BJ (cell line): ENCODE results near the gene GPR87. TPM values are rescaled to one million over a fixed set of nuclear protein-coding genes. Genes with fewer than 3 reads are reported as not detected.

ENCODE experiments used
- CTCF ChIA-PET: fragments of 350-600 bp; formaldehyde crosslinking; extraction: SDS; loops from one replicate; lab custom pipeline; 2021; ENCODE audit warnings: antibody characterized with exemption, inconsistent platforms; lab: Yijun Ruan, JAX
- POLR2A ChIA-PET: fragments of 300-600 bp; sonication (Branson Sonifier 250); formaldehyde crosslinking; extraction: SDS; loops from one replicate; lab custom pipeline; 2021; ENCODE audit warnings: antibody characterized with exemption; lab: Charles Lee
- DNase-seq: peaks from one replicate; pipeline ENCODE4 v3.0.0-alpha.2; 2011; ENCODE audit warnings: low read depth
- H3K27me3 ChIP-seq: 2 replicates; pipeline ENCODE4 v1.6.0; 2011; ENCODE audit warnings: low read length; ENCODE audit not compliant: control insufficient read depth, insufficient read depth
- H3K36me3 ChIP-seq: 2 replicates; pipeline ENCODE4 v1.5.1; 2011; ENCODE audit warnings: low read length; ENCODE audit not compliant: control insufficient read depth, insufficient read depth
- H3K4me3 ChIP-seq: 2 replicates; pipeline ENCODE4 v1.5.1; 2011; ENCODE audit warnings: low read depth, mild to moderate bottlenecking, control low read depth, low read length
- polyA plus RNA-seq: library from polyadenylated mRNA; depleted of rRNA; stranded (reverse); fragments of >200 nt; gene quantifications from 2 replicates; pipeline ENCODE4 v1.2.3, GENCODE V29; 2011
- TF ChIP-seq, protein P1 (sequence below): IDR thresholded peaks from 2 replicates; pipeline ENCODE4 v1.5.1; 2011; ENCODE audit warnings: low read depth, mild to moderate bottlenecking, control low read depth, inconsistent platforms, low read length, moderate library complexity; ENCODE audit not compliant: insufficient read depth

GPR87 gene
- polyA plus RNA-seq, 1 experiment: not detected

DNA sequence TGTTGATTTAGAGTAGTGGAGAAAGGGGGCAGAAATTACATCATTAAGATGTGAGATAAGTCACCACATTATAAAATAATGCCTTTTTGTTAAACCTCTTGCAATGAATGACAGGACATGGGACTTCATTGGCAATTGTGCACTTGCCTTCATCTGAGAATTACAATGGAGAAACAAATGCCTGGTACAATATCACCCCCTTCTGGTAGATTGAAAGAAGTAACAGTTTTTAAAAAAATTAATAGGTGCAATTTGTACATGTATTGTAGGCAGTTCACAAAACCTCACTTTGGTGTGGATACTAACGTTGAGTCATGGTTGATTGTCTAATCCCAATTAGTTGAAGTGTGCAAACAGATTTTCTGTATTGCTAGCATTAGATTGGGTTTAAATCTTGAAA, 33.7 kb downstream of the GPR87 start:
- TF ChIP-seq, protein P1, sequence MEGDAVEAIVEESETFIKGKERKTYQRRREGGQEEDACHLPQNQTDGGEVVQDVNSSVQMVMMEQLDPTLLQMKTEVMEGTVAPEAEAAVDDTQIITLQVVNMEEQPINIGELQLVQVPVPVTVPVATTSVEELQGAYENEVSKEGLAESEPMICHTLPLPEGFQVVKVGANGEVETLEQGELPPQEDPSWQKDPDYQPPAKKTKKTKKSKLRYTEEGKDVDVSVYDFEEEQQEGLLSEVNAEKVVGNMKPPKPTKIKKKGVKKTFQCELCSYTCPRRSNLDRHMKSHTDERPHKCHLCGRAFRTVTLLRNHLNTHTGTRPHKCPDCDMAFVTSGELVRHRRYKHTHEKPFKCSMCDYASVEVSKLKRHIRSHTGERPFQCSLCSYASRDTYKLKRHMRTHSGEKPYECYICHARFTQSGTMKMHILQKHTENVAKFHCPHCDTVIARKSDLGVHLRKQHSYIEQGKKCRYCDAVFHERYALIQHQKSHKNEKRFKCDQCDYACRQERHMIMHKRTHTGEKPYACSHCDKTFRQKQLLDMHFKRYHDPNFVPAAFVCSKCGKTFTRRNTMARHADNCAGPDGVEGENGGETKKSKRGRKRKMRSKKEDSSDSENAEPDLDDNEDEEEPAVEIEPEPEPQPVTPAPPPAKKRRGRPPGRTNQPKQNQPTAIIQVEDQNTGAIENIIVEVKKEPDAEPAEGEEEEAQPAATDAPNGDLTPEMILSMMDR: peak; percentile 57
- no peak for DNase-seq
- ChIA-PET CTCF (interaction anchor here (0.6 to 6.4 kb wide), 11 partner anchors 19 to 555 kb away, joined by 3 to 94 read pairs (median 4); no protein-coding TSS in a partner anchor), POLR2A (no interaction called here)
- H3K4me3 ChIP-seq: no peak overlapping the region
- no peaks in the 10 kb centered on the region for H3K36me3 ChIP-seq
- H3K27me3 ChIP-seq: no peaks in the 10 kb centered on the region

DNA sequence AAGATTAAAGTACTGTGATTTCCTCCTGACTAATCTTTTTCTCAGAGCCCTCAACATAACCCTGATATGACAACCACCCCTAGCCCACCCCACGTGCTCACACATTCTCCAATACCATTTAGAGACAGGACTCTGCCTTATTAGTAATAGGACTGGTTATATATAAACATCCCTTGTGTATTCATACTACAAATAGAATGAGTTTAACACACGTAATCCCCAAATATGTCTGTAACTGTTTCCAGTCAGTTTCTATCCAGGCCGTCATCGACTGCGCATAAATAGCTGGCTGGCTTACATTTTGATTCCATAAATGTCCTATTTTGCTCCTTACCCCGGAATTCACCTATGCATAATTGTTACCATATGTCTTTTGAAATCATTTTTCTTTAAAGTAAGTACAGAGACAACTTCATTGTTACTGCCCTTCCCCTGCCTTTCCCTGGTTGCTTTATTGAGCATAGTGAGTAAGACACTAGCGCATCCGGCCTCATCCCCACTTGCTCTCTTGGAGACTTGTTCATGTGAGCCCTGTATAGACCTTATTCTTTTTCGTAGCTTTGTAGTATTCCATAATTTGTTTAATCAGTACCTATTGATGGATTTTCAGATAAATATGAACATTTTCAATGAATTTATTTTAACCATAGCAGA, 34.8 kb downstream of the GPR87 start:
- DNase-seq: no peak
- TF ChIP-seq, protein P1: no peak
- ChIA-PET POLR2A (no interaction called here), CTCF (interaction anchor here (0.7 to 6.4 kb wide), 8 partner anchors 18 to 125 kb away, joined by 3 to 94 read pairs (median 6); no protein-coding TSS in a partner anchor)
- Histone ChIP-seq H3K36me3 (no peaks in the 10 kb centered on the region), H3K4me3 (no peak overlapping the region), H3K27me3 (no peaks in the 10 kb centered on the region)

GRCh38 chr3:151278230-151278629, 38.4 kb downstream of the GPR87 start, which contains the start of gene P2RY14:
TSS of gene P2RY14 (minus strand) at chr3:151278542. CDS start at chr3:151214316, 64,226 bp downstream.
- POLR2A ChIA-PET: interaction anchor here (0.6 kb wide), 1 partner anchor 80 kb away, joined by 4 read pairs; no protein-coding TSS in a partner anchor
- Histone ChIP-seq H3K4me3 (no peak within 1 kb of the TSS), H3K36me3 (no peaks in the 10 kb centered on the region), H3K27me3 (no peaks in the 10 kb centered on the region)
- no peak for DNase-seq
- TF ChIP-seq, protein P1: no peak
- CTCF ChIA-PET: interaction anchor here (0.7 to 6.4 kb wide), 7 partner anchors 10 to 121 kb away, joined by 3 to 94 read pairs (median 3); no protein-coding TSS in a partner anchor

DNA sequence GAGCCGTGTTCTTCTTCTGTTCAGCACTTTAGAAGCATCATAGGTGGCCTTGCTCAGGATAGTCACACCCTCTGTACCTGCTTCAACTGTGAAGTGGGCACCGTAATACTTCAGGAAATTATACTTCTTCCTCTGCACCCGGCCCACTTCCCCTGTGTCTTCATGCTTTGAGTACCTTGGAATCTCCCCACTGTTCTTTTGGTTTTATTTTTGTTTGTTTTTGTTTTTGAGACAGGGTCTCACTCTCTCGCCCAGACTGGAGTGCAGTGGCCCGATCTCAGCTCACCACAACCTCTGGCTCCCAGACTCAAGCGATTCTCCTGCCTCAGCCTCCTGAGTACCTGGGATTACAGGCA, 40.0 kb downstream of the GPR87 start:
- Histone ChIP-seq H3K4me3 (no peak overlapping the region), H3K27me3 (no peaks in the 10 kb centered on the region), H3K36me3 (no peaks in the 10 kb centered on the region)
- TF ChIP-seq, protein P1: no peak
- ChIA-PET CTCF (interaction anchor here (1.7 to 6.4 kb wide), 2 partner anchors 8 to 107 kb away, joined by 4 to 94 read pairs; no protein-coding TSS in a partner anchor), POLR2A (no interaction called here)
- DNase-seq: no peak

GRCh38 chr3:151276038-151276686, 40.5 kb downstream of the GPR87 start:
- H3K4me3 ChIP-seq: no peak overlapping the region
- ChIA-PET CTCF (interaction anchor here (1.7 kb wide), 3 partner anchors 9 to 120 kb away, joined by 4 to 11 read pairs (median 4); no protein-coding TSS in a partner anchor), POLR2A (no interaction called here)
- DNase-seq: no peak
- no peaks in the 10 kb centered on the region for H3K27me3 ChIP-seq
- TF ChIP-seq, protein P1: no peak
- no peaks in the 10 kb centered on the region for H3K36me3 ChIP-seq
